Measurements from ENCODE around the gene SLTM.
"Not testable (repeated sequence)": the region's sequence is repeated elsewhere in the genome, so short reads cannot be mapped to it uniquely, and the experiment has no call there.

SLTM gene

GRCh38 chr15:58933281-58934113 lies at the start of gene SLTM:
Gene SLTM (minus strand): TSS chr15:58933679. CDS start chr15:58933565, 114 bp downstream.
- DNase-seq = peak; percentile 91 to 93

DNA sequence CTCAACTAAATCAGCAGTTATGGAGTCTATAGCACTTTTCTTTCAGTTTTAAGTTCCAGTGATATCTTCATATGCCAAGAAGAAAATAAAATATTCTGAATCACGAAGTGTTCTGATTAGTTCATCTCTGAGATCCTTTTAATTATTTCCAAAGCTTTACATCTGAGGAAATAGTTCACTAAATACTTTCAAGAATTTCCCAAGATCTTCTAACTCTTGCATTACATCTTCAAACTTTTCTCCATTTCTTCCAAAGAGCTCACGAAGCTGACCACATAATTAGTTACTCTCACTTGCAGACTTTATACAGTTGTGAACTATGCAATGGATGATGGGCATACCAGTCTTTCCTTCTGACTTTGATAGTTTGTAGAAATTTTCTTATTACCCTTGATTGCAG lies 49.8 kb upstream of the SLTM start:
- no peak for DNase-seq

GRCh38 chr15:58981808-58982475 lies 48.5 kb upstream of the SLTM start:
- DNase-seq = no peak

DNA sequence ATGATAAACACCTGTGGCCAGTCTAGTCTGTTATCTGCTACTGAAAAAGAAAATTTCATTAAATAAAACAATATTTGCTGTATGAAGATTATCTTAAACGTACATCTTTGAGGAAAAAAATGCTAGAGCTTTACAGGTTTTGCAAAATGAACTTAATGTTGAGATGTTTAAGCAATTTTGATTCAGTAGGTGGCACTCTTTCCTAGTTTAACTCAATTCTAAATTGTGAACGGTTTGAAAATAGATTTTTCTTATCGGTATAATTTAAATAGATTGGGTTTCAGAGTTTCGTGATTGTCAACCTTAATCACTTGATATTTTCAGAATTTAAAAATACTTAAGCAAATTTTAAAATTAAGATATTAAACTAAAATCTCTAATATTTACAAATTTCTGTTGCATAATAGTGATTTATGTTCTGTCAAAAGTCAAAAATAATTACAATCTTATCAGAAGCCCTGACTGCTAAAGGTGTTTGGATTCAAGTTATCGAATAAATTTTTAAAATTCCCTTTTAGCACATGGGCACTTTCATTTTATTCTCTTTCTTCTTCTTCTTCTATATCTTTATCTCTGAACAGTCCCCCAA lies 47.0 kb upstream of the SLTM start:
- peak; percentile 52 to 62 for DNase-seq

GRCh38 chr15:58977887-58978286 lies 44.4 kb upstream of the SLTM start:
- no peak for DNase-seq

DNA sequence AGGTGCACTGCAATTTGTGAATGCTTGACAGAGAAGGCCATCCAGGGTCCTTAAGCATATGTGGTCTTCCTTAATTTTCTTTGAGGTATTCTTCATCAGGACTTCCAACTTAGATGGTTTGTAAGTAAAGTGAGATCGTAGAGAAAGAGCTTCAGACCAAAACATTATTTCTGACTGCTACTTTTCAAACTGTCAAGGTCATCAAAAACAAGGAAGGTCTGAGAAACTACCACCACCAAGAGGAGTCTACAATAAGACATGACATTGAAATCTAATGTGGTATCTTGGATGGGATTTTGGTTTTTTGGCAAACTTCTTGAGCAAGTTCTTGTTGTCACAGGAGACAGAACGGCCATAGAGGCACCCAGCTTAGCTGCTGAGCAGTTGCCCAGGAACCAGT lies 34.0 kb upstream of the SLTM start:
- DNase-seq = no peak

GRCh38 chr15:58966698-58967097 lies 33.2 kb upstream of the SLTM start:
- no peak for DNase-seq

GRCh38 chr15:58962662-58963565 lies 29.4 kb upstream of the SLTM start:
- no peak for DNase-seq

- no peak for DNase-seq
These were observed 28.7 kb upstream of the SLTM start for GRCh38 chr15:58962136-58962535.

DNA sequence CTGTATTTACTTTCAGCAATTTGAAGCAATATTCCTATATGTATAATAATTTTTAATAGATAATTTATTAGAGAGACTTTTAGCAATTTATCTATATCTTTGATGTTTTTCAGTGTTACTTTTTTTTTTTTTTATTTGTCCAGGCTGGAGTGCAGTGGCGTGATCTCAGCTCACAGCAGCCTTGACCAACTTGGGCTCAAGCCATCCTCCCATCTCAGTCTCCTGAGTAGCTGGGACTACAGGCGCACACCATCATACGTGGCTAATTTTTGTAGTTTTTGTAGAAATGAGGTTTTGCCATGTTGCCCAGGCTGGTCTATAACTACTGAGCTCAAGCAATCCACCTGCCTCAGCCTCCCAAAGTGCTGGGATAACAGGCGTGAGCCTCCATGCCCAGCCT lies 25.3 kb upstream of the SLTM start:
- no peak for DNase-seq

GRCh38 chr15:58957101-58957973 lies 23.9 kb upstream of the SLTM start:
- DNase-seq = peak; percentile 68 to 77

- DNase-seq = no peak
These were observed 19.3 kb upstream of the SLTM start for GRCh38 chr15:58952751-58953150.

GRCh38 chr15:58951388-58952007 lies 18.0 kb upstream of the SLTM start:
- no peak for DNase-seq

GRCh38 chr15:58947179-58947578 lies 13.7 kb upstream of the SLTM start:
- no peak for DNase-seq

DNA sequence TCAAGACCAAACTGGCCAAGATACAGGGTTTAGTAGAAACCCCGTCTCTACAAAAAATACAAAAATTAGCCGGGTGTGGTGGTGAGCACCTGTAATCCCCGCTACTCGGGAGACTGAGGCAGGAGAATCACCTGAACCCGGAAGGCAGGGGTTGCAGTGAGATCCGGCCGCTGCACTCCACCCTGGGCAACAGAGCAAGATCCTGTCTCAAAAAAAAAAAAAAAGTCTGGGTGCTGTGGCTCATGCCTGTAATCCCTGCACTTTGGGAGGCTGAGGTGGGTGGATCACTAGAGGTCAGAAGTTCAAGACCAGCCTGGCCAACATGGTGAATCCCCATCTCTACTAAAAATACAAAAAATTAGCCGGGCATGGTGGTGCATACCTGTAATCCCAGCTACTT lies 1.5 kb upstream of the SLTM start:
- DNase-seq = not testable (repeated sequence)

DNA sequence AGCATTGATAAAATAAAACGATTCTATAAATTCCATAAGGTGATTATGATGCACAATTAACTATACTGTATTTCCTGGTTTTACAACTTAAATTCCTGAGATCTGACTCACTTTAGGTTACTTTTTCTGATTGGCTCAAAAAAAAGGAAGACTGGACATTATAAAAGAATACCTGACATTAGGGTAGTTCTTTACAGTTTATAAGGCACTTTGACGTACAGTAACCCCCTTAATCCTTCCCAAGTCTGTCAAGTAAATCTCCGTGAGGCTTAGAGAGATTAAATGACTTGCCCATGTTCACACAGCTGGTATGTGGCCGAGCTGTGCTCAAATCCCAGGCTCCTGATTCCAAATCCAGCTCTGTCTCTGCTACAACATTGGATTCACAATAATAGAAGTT lies 1.0 kb upstream of the SLTM start:
- DNase-seq = no peak

- DNase-seq = no peak
These were observed 602 bp upstream of the SLTM start for GRCh38 chr15:58934114-58934447.

DNA sequence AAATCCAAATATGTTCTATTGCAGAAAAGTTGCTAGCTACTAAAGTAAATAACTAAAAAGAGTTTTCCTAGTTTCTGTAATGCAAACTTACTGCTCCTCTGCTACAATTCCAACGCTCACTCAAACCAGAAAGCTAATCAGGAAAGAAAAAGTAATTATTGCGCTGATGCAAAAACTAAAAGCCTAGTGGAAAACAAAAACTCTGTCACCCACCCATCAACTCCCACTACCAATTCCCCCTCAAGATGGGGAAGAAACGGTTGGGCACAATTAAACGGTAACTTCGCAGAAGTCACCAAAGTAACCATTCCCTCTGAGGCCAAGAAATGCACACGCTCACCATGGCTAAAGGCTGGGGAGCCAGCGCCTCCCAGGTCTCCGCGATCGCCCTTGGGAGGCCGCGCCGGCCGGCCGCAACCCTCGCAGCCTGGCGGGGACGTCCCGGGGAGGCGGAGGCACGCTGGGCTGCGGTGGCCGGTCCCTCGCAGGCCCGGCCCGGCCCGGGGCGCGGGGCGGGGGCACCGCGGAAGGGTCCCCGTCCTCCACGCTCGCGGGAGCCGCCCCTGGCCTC lies 684 bp downstream of the SLTM start:
- DNase-seq = peak in 1 of 2 experiments; percentile 45

DNA sequence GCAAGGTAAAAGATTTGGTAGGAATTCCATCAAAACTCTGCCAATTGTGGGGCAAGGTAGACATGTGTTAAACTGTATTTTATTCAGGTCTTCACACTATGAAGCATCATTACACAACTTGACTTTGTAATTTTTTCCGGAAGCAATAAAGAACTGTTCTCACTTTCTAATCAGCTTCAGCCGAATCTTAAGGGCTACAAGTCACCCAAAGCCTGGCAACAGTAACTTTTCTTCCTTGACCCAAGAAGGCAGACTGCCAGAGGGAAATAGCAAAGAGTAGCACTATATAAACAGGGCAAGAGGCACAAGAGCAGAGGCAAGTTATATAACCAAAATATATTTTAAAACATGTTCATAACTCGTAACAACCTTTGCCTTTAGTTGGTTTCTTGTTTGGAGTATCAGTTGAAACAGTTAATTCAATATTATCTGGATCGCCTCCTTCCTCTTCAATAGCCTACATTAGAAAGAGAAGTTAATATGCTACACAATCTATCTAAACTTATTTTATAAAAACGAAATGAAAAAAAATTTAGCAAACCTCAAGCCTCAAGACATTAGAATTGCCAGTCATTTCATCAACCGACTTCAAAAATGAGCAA lies 1.4 kb downstream of the SLTM start:
- peak; percentile 72 to 76 for DNase-seq

DNA sequence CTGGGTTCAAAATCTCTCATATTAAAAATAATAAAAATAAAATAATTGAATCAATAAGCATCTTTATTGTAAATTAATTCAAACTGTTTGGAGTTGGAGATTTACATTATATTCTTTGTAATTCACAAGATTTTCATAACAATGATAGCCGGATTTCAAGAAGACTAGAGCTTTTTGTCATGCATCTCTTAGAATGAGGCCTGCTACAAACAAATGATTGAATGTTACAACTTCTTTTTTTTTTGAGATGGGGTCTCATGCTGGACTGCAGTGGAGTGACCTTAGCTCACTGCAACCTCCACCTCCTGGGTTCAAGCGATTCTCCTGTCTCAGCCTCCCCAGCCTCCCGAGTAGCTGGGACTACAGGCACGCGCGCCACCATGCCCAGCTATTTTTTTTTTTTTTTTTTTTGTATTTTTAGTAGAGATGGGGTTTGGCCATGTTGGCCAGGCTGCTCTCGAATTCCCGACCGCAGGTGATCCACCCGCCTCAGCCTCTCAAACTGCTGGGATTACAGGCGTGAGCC lies 3.5 kb downstream of the SLTM start:
- DNase-seq = no peak
